Gastroesophageal sphincter (tissue), 4 donors: ENCODE results near the gene TESPA1. TPM values are rescaled to one million over a fixed set of nuclear protein-coding genes. Genes with fewer than 3 reads are reported as not detected.
"Not testable (repeated sequence)": the region's sequence is repeated elsewhere in the genome, so short reads cannot be mapped to it uniquely, and the experiment has no call there.

Source experiments
- ATAC-seq: fragments of 150-250 bp; one replicate; pipeline ENCODE4 v1.9.1; 2016; ENCODE audit warnings: mild to moderate bottlenecking, moderate library complexity
- H3K27ac ChIP-seq, 4 donors: fragments of 200-600 bp; sonication (generic) in 3 of 4; 1 replicate in 3 of 4; 2 replicates in 1 of 4; pipeline ENCODE4 v1.5.1; 2016 to 2019
- H3K27me3 ChIP-seq: fragments of 200-600 bp; sonication (generic); one replicate; pipeline ENCODE4 v1.5.1; 2019
- H3K36me3 ChIP-seq, 2 donors: fragments of 200-600 bp; sonication (generic); one replicate each; pipeline ENCODE4 v1.5.1; 2019; ENCODE audit warnings: control low read depth in 1 of 2
- H3K4me1 ChIP-seq, 3 donors: fragments of 200-600 bp; sonication (generic); 1 replicate in 2 of 3; 2 replicates in 1 of 3; pipeline ENCODE4 v1.5.1; 2016 to 2019; ENCODE audit warnings: control low read depth in 2 of 3
- H3K4me3 ChIP-seq, 2 donors: fragments of 200-600 bp; sonication (generic); one replicate each; pipeline ENCODE4 v1.5.1; 2019; ENCODE audit warnings: mild to moderate bottlenecking in 1 of 2, moderate library complexity in 1 of 2
- H3K9me3 ChIP-seq, 3 donors: fragments of 200-600 bp; sonication (generic); one replicate each; pipeline ENCODE4 v1.5.1; 2017 to 2019; ENCODE audit warnings: control low read depth in 2 of 3
- EP300 ChIP-seq: sonication (generic); formaldehyde crosslinking; IDR thresholded peaks from one replicate; pipeline ENCODE4 v1.6.1; 2017; ENCODE audit warnings: antibody characterized with exemption, mild to moderate bottlenecking
- POLR2A ChIP-seq, 2 donors: fragments of 450-650 bp; IDR thresholded peaks; one replicate each; pipeline ENCODE4 v1.6.1; 2017; ENCODE audit warnings: antibody characterized with exemption in 2 of 2, mild to moderate bottlenecking in 2 of 2, moderate library complexity in 1 of 2
- POLR2AphosphoS5 ChIP-seq: sonication (generic); formaldehyde crosslinking; IDR thresholded peaks from one replicate; pipeline ENCODE4 v1.6.1; 2017; ENCODE audit warnings: antibody characterized with exemption
- WGBS, 2 donors: methylation state at CpG; one replicate each; pipeline ENCODE4 v1.1.5; 2018; ENCODE audit warnings: low coverage in 1 of 2; 5-methylcytosine and 5-hydroxymethylcytosine counted together
- total RNA-seq, 4 donors: library from RNA; depleted of rRNA; stranded (reverse); fragments of >200 nt; gene quantifications; one replicate each; pipeline ENCODE4 v1.1.0, GENCODE V29; 2016
- TF ChIP-seq, protein P1 (sequence below), 4 experiments: fragments of 200-600 bp in 2 of 4; fragments of 450-650 bp in 2 of 4; sonication (generic) in 1 of 4; IDR thresholded peaks; one replicate each; pipeline ENCODE4 v1.5.1; 2017 to 2019; ENCODE audit warnings: antibody characterized with exemption in 4 of 4, mild to moderate bottlenecking in 2 of 4, moderate library complexity in 2 of 4

TESPA1 gene
- total RNA-seq, 4 donors from 2014 or later: 0.17 to 3.2 (median 1.8) TPM

DNA sequence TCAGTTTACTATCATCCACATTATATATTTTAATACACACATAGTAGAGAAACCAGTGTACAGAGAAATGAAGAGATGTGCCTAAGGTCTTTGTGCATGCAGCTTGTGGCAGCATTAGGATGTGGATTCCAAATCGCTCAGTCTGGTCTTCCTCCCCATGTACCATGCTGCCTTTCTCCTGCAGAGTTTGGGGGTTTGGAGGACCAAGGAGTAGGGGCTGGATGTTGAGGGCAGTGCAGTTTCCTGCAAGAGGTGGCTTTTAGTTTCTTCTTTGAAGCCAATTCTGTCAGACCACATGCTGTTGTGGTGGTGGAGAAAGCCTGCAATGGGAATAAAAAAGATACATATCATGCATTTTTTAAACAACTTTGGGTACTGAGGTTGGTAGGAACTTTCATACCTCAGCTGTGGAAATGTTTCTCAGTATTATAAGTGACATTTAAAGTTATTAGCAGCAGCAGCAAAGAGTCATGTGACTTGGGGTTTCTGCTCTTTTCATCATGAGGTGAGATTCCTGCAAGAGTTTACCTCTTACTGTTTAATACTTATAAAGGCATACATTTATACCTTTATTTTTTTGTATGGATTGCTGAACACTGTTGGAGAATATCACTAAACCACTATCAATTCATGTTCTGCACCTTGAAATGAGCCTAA lies 34.4 kb downstream of the TESPA1 start:
- Histone ChIP-seq H3K27ac (no peak overlapping the region), H3K4me1 (no peaks in the 10 kb centered on the region), H3K9me3 (no peaks in the 10 kb centered on the region), H3K27me3 (no peaks in the 10 kb centered on the region), H3K36me3 (no peaks in the 10 kb centered on the region), H3K4me3 (no peak overlapping the region)
- no peak for ATAC-seq
- TF ChIP-seq, protein P1, sequence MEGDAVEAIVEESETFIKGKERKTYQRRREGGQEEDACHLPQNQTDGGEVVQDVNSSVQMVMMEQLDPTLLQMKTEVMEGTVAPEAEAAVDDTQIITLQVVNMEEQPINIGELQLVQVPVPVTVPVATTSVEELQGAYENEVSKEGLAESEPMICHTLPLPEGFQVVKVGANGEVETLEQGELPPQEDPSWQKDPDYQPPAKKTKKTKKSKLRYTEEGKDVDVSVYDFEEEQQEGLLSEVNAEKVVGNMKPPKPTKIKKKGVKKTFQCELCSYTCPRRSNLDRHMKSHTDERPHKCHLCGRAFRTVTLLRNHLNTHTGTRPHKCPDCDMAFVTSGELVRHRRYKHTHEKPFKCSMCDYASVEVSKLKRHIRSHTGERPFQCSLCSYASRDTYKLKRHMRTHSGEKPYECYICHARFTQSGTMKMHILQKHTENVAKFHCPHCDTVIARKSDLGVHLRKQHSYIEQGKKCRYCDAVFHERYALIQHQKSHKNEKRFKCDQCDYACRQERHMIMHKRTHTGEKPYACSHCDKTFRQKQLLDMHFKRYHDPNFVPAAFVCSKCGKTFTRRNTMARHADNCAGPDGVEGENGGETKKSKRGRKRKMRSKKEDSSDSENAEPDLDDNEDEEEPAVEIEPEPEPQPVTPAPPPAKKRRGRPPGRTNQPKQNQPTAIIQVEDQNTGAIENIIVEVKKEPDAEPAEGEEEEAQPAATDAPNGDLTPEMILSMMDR (IDR thresholded peaks at IDR 0.05): no peak
- TF ChIP-seq POLR2AphosphoS5 (no peak), POLR2A (IDR thresholded peaks at IDR 0.05) (no peak), EP300 (no peak)
- 50 to 100% methylated on average over 1 of the region's 1 CpG for WGBS, 2 donors

DNA sequence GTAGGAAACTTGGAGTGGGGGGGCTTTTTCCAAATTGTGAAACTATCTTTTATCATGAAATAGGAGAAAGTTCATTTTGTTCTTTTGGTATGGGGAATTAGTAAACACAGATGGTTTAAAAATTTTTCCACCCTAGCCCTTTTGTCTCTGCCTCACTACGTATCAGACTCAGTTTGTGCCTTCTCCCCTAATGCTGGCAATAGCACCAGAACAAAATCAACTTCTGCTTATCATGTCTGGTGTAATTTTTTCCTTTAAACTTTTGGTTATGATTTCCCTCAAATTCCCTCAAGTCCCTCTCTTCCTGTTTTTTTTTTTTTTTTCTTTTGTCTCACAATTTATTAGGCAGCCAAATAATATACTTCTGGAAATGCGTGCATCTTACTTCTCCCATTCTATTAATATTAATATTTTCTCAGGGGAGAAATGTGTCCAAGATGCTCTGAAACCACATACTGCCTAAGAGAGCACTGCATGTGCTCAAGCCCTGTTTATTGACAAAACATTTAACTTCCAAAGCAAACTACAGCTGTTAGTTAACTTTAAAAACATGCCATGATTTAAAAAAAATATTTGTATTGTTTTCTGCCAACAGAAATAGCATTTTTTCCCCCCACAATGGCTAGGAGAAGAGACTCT lies 35.4 kb downstream of the TESPA1 start:
- Histone ChIP-seq H3K9me3 (no peaks in the 10 kb centered on the region), H3K27me3 (no peaks in the 10 kb centered on the region), H3K4me1 (no peaks in the 10 kb centered on the region), H3K4me3 (no peak overlapping the region), H3K27ac (no peak overlapping the region), H3K36me3 (no peaks in the 10 kb centered on the region)
- no peak for ATAC-seq
- no peak for TF ChIP-seq POLR2A (IDR thresholded peaks at IDR 0.05)
- no peak for TF ChIP-seq POLR2AphosphoS5
- TF ChIP-seq, protein P1 (IDR thresholded peaks at IDR 0.05): no peak
- no peak for TF ChIP-seq EP300
- WGBS, 2 donors: 26 to 62% methylated on average over 2 of the region's 2 CpGs

DNA sequence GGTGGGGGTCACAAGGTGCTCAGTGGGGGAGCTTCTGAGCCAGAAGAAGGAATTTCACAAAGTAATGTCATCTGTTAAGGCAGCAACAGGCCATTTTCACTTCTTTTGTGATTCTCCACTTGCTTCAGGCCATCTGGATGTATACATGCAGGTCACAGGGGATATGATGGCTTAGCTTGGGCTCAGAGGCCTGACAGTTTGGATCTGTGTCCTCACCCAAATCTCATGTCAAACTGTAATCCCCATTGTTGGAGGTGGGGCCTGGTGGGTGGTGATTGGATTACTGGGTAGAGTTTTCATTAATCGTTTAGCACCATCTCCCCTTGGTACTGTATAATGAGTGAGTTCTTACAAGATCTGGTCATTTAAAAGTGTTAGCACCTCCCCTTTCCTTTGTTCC lies 36.4 kb downstream of the TESPA1 start:
- Histone ChIP-seq H3K4me3 (no peak overlapping the region), H3K27me3 (no peaks in the 10 kb centered on the region), H3K9me3 (no peaks in the 10 kb centered on the region), H3K36me3 (no peaks in the 10 kb centered on the region), H3K4me1 (no peaks in the 10 kb centered on the region), H3K27ac (no peak overlapping the region)
- 63 to 80% methylated on average over 1 of the region's 1 CpG for whole genome bisulfite sequencing, 2 donors
- no peak for TF ChIP-seq POLR2AphosphoS5
- TF ChIP-seq, protein P1 (IDR thresholded peaks at IDR 0.05): no peak
- TF ChIP-seq POLR2A (IDR thresholded peaks at IDR 0.05): no peak
- TF ChIP-seq EP300: no peak
- ATAC-seq: no peak

DNA sequence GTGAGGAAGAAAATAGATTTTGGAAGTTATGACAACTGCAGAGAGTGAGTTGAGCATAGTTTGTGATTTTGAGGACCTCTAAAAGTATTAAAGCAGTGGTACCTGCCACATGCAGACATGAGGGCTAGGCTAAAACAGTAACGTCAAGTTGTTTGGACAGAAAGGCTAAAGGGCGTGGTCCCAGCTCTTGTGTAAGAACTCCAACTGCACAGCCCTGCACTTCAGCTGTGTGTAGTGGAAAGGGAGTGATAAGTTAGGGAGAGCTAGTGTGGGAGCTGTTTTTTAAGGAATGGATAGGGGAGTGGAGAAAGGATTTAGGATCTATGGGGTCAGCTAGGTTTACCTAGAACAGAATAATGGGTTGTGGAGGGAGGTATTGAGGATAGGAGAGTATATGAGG lies 39.5 kb downstream of the TESPA1 start:
- no peak for TF ChIP-seq POLR2A (IDR thresholded peaks at IDR 0.05)
- no peak for TF ChIP-seq EP300
- no peak for TF ChIP-seq POLR2AphosphoS5
- TF ChIP-seq, protein P1 (IDR thresholded peaks at IDR 0.05): no peak
- H3K9me3 ChIP-seq: no peaks in the 10 kb centered on the region
- no peaks in the 10 kb centered on the region for H3K4me1 ChIP-seq
- no peak overlapping the region for H3K27ac ChIP-seq
- H3K36me3 ChIP-seq: no peaks in the 10 kb centered on the region
- WGBS, 2 donors: 42 to 50% methylated on average over 1 to 2 of the region's 2 CpGs
- no peaks in the 10 kb centered on the region for H3K27me3 ChIP-seq
- no peak for ATAC-seq
- H3K4me3 ChIP-seq: no peak overlapping the region

DNA sequence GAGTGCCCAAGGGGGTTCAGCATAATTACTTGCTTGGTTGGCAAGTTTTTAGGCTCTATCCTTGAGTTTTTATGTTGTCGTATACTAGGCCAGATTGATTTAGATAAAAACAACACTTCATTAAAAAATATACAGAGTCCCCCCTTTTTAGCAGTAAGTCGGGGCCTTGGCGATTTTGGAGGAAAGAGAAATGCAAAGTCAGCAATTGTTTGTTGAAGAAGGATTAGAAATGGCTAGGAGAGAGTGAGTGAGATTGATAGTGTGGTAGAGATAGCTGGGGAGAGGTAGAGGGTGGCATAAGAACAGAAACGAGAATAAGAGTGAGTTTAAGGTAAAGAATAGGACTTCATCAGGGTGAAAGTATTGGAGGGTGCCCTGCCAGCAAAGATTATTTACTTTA lies 41.3 kb downstream of the TESPA1 start:
- not testable (repeated sequence) for H3K27ac ChIP-seq, H3K9me3 ChIP-seq, H3K4me1 ChIP-seq

More for the DNA sequence above, 41.3 kb downstream of the TESPA1 start:
- 20 to 48% methylated on average over 2 to 4 of the region's 4 CpGs for WGBS, 2 donors
- H3K4me3 ChIP-seq, ATAC-seq, H3K27me3 ChIP-seq, H3K36me3 ChIP-seq: not testable (repeated sequence)
